CD4-positive, alpha-beta T cell treated with Interleukin-15 for 1 hour (primary cell): ENCODE results near the gene NDST3.
"Not testable (repeated sequence)": the region's sequence is repeated elsewhere in the genome, so short reads cannot be mapped to it uniquely, and the experiment has no call there.

ENCODE experiments used
- DNase-seq: peaks from one replicate; pipeline ENCODE4 v3.0.0-alpha.2; 2020

NDST3 gene

GRCh38 chr4:118190903-118191302 lies 156.6 kb downstream of the NDST3 start:
- DNase-seq, result no peak

- DNase-seq, result no peak
These were observed 159.1 kb downstream of the NDST3 start for GRCh38 chr4:118193421-118193820.

DNA sequence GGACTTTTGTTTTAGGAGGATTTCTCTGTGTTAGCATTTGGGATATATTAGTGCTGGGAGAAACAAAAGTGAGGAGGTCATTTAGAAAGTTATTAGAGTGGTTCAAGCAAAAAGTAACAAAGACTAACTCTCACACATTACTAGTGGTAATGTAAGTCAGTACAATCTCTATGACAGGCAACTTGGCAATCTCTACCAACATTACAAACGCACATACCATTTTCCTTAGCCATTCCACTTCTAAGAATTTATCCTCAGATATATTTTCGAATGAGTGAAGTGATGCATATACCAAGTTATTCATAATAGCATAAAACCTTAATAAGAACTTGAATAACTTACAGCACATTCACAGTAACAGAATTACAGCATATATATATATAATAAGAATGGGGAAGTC lies 172.3 kb downstream of the NDST3 start:
- no peak for DNase-seq

DNA sequence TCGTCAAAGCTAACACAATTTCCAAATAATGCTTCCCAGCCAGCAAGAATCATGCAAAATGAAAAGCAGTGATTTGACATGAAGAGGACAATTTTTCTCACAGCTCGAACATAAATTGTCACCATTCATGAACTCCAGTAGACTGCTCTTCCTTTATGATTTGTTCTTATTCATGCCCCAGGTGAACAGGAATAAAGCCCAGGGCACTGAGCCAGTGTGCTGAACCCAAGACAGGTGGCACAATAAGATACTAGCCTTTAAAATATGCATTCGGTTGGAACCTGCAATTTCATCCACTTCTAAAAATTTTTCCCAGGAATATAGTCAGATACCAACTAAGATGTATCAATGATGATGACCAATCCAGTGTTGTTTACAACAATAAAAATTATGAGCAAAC lies 178.8 kb downstream of the NDST3 start:
- DNase-seq, result no peak

DNA sequence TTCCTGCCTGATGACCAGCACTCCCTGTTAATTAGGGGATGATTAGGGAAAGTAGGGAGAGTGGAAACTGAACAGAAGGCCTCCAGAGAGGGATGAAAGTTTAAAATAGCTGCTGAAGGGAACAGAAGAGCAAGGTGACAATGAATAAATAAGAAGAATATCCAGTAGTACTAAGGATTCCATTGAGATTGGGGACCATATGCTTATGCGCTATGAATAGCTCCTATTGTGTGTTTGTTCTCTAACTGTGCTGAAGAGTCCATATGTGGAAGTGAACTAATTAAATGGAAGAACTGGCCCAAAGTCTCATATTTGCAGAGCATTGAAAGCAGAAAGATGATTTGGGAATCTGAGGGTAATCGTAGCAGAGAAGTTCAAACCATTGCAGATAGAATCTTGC lies 181.5 kb downstream of the NDST3 start:
- DNase-seq, result no peak

DNA sequence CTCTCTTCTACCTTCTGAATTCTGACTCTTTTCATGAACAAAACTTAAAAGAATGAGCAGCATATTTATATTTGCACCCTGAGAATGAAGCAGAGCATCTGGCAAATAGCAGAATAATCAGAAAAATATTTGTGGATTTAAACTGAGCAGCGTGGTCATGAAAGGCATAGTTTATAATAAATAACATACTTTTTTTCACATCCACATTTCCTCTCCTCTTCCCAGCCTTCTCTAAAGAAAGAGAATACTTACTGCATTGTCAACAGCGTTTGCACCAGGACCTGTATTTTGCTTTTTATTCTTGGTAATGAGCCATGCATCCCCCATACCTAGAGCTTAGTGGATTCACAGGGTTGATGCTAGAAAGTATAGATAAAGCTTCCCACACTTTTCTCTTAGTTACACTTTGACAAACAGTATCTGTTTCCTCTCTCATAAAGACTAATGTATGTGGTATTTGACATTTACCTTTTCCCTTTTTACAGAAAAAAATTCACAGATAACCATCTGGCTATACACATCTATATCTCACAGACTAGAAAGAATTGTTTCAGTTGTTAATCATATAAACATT lies 187.0 kb downstream of the NDST3 start:
- no peak for DNase-seq

DNA sequence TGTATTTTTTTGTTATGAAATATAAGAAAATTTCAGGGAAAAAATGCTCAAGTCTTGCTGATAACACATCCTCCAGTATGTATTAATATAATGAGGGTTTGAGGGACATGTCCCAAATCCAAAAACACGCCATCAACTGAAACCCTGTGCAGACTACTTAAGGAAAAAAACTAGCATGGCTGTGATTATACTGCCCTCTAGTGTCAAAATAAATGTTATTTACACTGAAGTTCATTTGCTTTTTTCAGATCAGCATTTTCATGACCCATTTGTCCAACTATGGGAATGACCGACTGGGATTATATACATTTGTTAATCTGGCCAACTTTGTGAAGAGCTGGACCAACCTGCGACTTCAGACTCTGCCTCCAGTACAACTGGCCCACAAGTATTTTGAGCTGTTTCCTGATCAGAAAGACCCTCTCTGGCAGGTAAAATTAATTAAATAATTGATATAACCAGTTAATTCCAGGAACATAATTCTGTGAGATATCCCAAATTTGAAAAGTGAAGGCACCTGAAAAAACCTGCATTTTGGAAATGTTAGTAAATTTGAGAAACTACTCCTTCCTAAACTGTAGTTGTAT lies 190.1 kb downstream of the NDST3 start:
- DNase-seq, result no peak

DNA sequence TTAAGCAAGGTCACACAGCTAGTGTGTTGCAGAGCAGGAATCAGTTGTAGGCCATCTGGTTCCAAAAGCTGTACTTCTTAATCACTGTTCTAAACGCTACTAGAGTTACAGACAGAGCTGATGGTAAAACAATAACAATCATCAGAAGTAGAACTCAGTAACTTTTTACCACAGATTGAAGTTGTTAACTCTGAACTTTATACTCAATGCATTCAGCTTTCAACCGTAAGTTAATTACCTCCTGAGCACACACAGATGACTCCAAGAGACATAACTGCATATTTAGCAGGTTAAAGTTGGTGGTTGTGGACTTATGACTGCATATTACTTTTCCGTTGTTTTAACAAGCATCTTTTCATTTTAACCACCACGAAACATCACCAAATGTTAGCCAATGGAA lies 191.2 kb downstream of the NDST3 start:
- no peak for DNase-seq

- no peak for DNase-seq
These were observed 192.2 kb downstream of the NDST3 start for GRCh38 chr4:118226311-118227010.

DNA sequence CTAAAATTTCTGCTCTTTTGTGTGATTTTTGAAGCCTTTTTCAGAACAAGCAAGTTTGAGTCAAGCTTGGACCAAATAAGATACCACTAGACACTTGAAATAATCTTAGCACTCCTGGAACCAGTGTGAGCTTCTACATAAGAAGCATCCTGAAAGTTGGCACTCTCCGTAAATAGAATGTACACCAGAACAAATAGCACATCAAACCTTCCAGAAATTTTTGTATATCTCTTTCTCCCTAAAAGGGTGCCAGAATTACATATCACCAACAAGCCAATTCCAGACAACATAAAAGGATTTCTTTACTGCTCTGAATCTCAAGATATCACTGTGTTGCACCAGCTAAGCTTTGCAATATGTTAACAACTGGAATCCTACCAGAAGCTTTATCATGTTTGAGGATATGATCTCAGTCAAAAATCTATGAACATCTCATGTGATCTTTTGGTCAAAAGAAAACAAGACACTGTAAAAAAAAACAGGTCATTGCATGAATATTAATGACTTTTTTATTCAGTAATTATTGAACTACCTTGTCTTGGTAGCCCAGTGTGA lies 201.4 kb downstream of the NDST3 start:
- no peak for DNase-seq

DNA sequence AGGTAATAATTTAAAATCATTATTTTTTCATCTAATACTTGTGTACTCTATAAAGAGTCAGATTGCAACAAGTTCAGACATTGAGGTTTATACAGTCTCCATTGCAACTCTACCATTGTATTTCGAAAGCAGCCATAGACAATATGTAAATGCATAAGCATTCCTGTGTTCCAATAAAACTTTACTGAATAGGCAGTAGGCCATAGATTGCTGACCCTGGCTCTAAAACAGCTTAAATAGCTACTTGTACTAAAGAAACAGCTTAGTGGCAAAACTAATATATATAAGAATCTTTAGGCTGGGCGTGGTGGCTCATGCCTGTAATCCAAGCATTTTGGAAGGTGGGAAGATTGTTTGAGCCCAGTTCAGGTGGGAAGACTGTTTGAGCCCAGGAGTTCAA lies 203.2 kb downstream of the NDST3 start:
- DNase-seq, result no peak

GRCh38 chr4:118249890-118250289 lies 215.6 kb downstream of the NDST3 start:
- DNase-seq, result no peak

- no peak for DNase-seq
These were observed 220.1 kb downstream of the NDST3 start for GRCh38 chr4:118254368-118254767.

DNA sequence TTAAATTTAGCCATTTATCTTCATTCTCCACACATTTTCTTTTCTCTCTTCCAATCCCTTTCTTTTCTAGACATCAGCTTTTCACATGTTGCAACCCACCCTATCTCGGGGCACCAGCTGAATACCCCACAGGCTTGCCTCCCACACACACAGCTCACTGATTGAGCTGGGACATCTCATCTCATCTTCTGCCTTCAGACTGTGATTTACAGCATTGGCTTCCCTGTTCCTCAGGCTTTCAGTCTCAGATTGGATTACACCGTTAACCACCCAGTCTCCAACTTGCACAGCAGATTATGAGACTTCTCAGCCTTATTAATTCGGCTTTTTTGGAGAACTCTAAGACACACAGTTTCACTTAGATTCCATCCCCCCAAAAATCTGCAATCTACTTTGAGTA lies 224.8 kb downstream of the NDST3 start:
- DNase-seq, result no peak

GRCh38 chr4:118260309-118260708 lies 226.0 kb downstream of the NDST3 start:
- no peak for DNase-seq

DNA sequence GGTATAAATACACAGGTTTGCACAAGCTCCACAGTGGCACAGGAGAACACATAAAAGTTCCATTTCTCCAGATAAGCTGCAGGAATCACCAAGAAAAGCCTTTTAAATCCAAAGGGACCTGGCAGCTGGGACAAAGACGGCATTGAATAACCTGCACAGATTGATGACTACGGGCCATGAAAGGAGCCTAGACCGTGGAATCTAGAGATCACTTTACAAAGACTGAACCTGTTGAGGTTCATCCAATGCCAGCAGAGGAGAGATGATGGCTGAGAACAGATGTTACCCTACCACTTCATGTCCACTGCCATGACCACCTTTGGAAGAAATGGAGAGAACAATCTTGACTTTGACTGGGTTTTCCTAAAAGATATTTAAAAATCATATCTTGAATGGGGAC lies 229.8 kb downstream of the NDST3 start:
- no peak for DNase-seq

DNA sequence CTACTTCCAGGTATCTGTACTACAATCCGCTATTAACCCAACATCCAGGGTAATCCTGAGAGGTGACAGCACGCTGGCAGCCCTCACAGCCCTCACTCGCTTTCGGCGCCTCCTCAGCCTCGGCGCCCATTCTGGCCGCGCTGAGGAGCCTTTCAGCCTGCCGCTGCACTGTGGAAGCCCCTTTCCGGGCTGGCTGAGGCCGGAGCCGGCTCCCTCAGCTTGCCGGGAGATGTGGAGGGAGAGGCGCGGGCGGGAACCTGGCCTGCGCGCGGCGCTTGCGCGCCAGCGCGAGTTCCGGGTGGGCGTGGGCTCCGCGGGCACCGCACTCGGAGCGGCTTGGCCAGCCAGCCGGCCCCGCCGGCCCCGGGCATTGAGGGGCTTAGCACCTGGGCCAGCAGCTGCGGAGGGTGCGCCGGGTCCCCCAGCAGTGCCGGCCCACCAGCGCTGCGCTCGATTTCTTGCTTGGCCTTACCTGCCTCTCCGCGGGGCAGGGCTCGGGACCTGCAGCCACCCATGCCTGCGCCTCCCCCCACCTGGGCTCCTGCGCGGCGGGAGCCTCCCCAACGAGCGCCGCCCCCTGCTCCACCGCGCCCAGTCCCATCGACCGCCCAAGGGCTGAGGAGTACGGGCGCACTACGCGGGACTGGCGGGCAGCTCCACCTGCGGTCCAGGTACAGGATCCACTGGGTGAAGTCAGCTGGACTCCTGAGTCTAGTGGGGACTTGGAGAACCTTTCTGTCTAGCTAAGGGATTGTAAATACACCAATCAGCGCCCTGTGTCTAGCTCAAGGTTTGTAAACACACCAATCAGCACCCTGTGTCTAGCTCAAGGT lies 231.2 kb downstream of the NDST3 start:
- no peak for DNase-seq

DNA sequence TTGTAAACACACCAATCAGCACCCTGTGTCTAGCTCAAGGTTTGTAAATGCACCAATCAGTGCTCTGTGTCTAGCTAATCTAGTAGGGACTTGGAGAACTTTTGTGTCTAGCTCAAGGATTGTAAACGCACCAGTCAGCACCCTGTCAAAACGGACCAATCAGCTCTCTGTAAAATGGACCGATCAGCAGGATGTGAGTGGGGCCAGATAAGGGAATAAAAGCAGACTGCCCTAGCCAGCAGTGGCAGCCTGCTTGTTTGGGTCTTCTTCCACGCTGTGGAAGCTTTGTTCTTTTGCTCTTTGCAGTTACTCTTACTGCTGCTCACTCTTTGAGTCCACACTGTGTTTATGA lies 231.8 kb downstream of the NDST3 start:
- not testable (repeated sequence) for DNase-seq

GRCh38 chr4:118268780-118269179 lies 234.5 kb downstream of the NDST3 start:
- DNase-seq, result no peak

- no peak for DNase-seq
These were observed 236.2 kb downstream of the NDST3 start for GRCh38 chr4:118270492-118270891.

GRCh38 chr4:118271788-118272187 lies 237.5 kb downstream of the NDST3 start:
- DNase-seq, result no peak

DNA sequence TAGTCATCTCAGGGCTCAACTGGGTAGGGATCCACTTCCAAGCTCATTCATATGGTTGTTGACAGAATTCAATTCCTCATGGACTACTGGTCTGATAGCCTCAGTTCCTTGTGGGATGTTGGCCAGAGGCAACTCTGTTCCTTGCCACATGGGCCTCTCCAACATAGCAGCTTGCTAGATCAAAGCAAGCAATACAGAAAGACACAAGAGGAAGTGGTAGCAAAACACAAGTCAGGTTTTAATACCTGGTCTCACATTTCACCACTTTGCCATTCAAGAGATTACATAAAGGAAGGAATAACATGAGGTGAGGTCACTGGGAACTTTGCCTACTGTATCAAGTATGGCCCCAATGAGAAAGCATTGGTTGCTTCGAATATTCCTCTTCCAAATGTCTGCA lies 239.4 kb downstream of the NDST3 start:
- no peak for DNase-seq

- DNase-seq, result no peak
These were observed 242.3 kb downstream of the NDST3 start for GRCh38 chr4:118276580-118276979.

DNA sequence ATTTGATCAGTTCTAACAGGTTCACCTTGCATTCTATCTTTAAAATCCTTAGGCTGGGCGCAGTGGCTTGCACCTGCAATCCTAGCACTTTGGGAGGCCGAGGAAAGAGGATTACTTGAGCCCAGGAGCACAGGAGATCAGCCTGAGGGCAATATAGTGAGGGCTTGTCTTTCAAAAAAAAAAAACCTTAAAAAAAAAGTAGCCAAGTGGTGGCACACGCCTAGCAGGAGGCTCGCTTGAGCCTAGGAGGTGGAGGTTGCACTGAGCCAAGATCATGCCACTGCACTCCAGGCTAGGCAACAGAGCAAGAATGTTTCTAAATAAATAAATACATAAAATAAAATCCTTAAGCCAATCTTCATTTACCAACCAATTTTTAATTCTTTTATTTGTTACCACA lies 243.0 kb downstream of the NDST3 start:
- no peak for DNase-seq
